Measurements from ENCODE around the gene CNTN1. TPM values are rescaled to one million over a fixed set of nuclear protein-coding genes. Genes with fewer than 3 reads are reported as not detected.

CNTN1 gene
- total RNA-seq (1 to 10 TPM; 2.7 to 7.2 TPM), polyA plus RNA-seq (ENCODE audit: insufficient read length in 6 of 6) (10 to 100 TPM; 39.4 to 63.5 (median 51.4) TPM)
- long read RNA-seq, donor 1, full-length matches to known transcripts: 3 of 14 reads
- long read RNA-seq, donor 1, partial matches to known transcripts: 11 of 14 reads
- long read RNA-seq, donor 1, other reads (novel, unspliced or antisense): 0 of 14 reads
- long read RNA-seq, donor 2, full-length matches to known transcripts: 3 of 8 reads
- long read RNA-seq, donor 2, partial matches to known transcripts: 5 of 8 reads
- long read RNA-seq, donor 2, other reads (novel, unspliced or antisense): 0 of 8 reads
- long read RNA-seq, donor 3, full-length matches to known transcripts: 5 of 5 reads
- long read RNA-seq, donor 3, partial matches to known transcripts: 0 of 5 reads
- long read RNA-seq, donor 3, other reads (novel, unspliced or antisense): 0 of 5 reads
- long read RNA-seq, donor 4: 0 reads
- long read RNA-seq, donor 5: 0 reads
- long read RNA-seq, donor 6, full-length matches to known transcripts: 3 of 9 reads
- long read RNA-seq, donor 6, partial matches to known transcripts: 6 of 9 reads
- long read RNA-seq, donor 6, other reads (novel, unspliced or antisense): 0 of 9 reads
- long read RNA-seq, donor 7, full-length matches to known transcripts: 5 of 20 reads
- long read RNA-seq, donor 7, partial matches to known transcripts: 15 of 20 reads
- long read RNA-seq, donor 7, other reads (novel, unspliced or antisense): 0 of 20 reads
- long read RNA-seq, donor 8, full-length matches to known transcripts: 4 of 4 reads
- long read RNA-seq, donor 8, partial matches to known transcripts: 0 of 4 reads
- long read RNA-seq, donor 8, other reads (novel, unspliced or antisense): 0 of 4 reads
- long read RNA-seq, donor 9: 0 reads
- long read RNA-seq, donor 10: 0 reads
- long read RNA-seq, donor 11, full-length matches to known transcripts: 17 of 186 reads
- long read RNA-seq, donor 11, partial matches to known transcripts: 158 of 186 reads
- long read RNA-seq, donor 11, other reads (novel, unspliced or antisense): 11 of 186 reads
- long read RNA-seq, donor 12, full-length matches to known transcripts: 2 of 2 reads
- long read RNA-seq, donor 12, partial matches to known transcripts: 0 of 2 reads
- long read RNA-seq, donor 12, other reads (novel, unspliced or antisense): 0 of 2 reads

- no peaks in the 10 kb centered on the region for H3K9me3 ChIP-seq
- no peak within 1 kb of the TSS for H3K27ac ChIP-seq
- H3K4me3 ChIP-seq: peak within 1 kb of the TSS; percentile 45 to 54
- intact Hi-C loops (cut with DNase I): no loop called here
- ATAC-seq: peak; percentile 98
- TF ChIP-seq CTCF (IDR thresholded peaks at IDR 0.05): no peak
- H3K4me1 ChIP-seq: peaks cover 0 to 3% of the 10 kb centered on the region in 2 donors
- H3K36me3 ChIP-seq: no peaks in the 10 kb centered on the region
- H3K27me3 ChIP-seq: peaks cover 5 to 50% of the 10 kb centered on the region in 2 donors
- DNase-seq: peak; percentile 72 to 92 (median 86)
Observed at GRCh38 chr12:40691913-40692764, at the start of gene CNTN1. Gene CNTN1 (plus strand): TSS chr12:40692439.

- TF ChIP-seq CTCF (IDR thresholded peaks at IDR 0.05): no peak
- H3K27ac ChIP-seq: no peak overlapping the region
- no peaks in the 10 kb centered on the region for H3K4me1 ChIP-seq
- DNase-seq (peak in 1 of 4 donors; percentile 30), ATAC-seq (no peak)
- H3K4me3 ChIP-seq: no peak overlapping the region
- no peaks in the 10 kb centered on the region for H3K36me3 ChIP-seq
- peaks cover 0 to 10% of the 10 kb centered on the region in 2 donors for H3K9me3 ChIP-seq
- no peaks in the 10 kb centered on the region for H3K27me3 ChIP-seq
- intact Hi-C loops (cut with DNase I): no loop called here
Observed at GRCh38 chr12:40643506-40643905, 48.7 kb upstream of the CNTN1 start.

GRCh38 chr12:40643976-40644375 is 48.3 kb upstream of the CNTN1 start:
- H3K4me1 ChIP-seq: no peaks in the 10 kb centered on the region
- H3K4me3 ChIP-seq: no peak overlapping the region
- ATAC-seq (no peak), DNase-seq (peak in 1 of 4 donors; percentile 32)
- no peaks in the 10 kb centered on the region for H3K36me3 ChIP-seq
- peaks cover 0 to 9% of the 10 kb centered on the region in 2 donors for H3K9me3 ChIP-seq
- intact Hi-C loops (cut with DNase I): no loop called here
- H3K27ac ChIP-seq: no peak overlapping the region
- H3K27me3 ChIP-seq: no peaks in the 10 kb centered on the region
- no peak for TF ChIP-seq CTCF (IDR thresholded peaks at IDR 0.05)

- no peak overlapping the region for H3K4me3 ChIP-seq
- DNase-seq (peak in 2 of 4 donors; percentile 59 to 73), ATAC-seq (no peak)
- no peaks in the 10 kb centered on the region for H3K36me3 ChIP-seq
- H3K27me3 ChIP-seq: no peaks in the 10 kb centered on the region
- H3K9me3 ChIP-seq: peaks cover 0 to 9% of the 10 kb centered on the region in 2 donors
- intact Hi-C loops (cut with DNase I): no loop called here
- TF ChIP-seq CTCF (IDR thresholded peaks at IDR 0.05): no peak
- no peaks in the 10 kb centered on the region for H3K4me1 ChIP-seq
- no peak overlapping the region for H3K27ac ChIP-seq
Observed at GRCh38 chr12:40644708-40645107, 47.5 kb upstream of the CNTN1 start.
